Camera-type eye (tissue), 1 donor: Measurements from ENCODE around the gene GABRR3. TPM values are rescaled to one million over a fixed set of nuclear protein-coding genes. Genes with fewer than 3 reads are reported as not detected.

Experiments
- total RNA-seq: library from RNA; depleted of rRNA; stranded (reverse); fragments of >200 nt; gene quantifications from one replicate; pipeline ENCODE4 v1.2.3, GENCODE V29; 2014

GABRR3 gene
- 25.8 TPM for total RNA-seq

GRCh38 chr3:98035208-98035607 lies at the start of gene GABRR3:
Gene GABRR3, minus strand, starts transcription at chr3:98035315. Its CDS starts 328 bp downstream, at chr3:98034987.

GRCh38 chr3:97971679-97972567 lies 63.2 kb downstream of the GABRR3 start, which contains the start of gene RIOX2:
Gene RIOX2, minus strand, starts transcription at chr3:97972431. Its CDS starts 4,838 bp downstream, at chr3:97967593.

Other genes with a start within 250 kb of the GABRR3 start
- 119 TPM for gene CRYBG3, start 213.3 kb downstream of the GABRR3 start, total RNA-seq
- 59.9 TPM for gene RIOX2, start 62.9 kb downstream of the GABRR3 start, total RNA-seq
- not detected for gene OR5AC2, start 51.9 kb upstream of the GABRR3 start, total RNA-seq
- gene OR5H1, start 95.4 kb upstream of the GABRR3 start, total RNA-seq = not detected
- not detected for gene OR5H14, start 112.2 kb upstream of the GABRR3 start, total RNA-seq
- gene OR5H15, start 131.4 kb upstream of the GABRR3 start, total RNA-seq = not detected
- gene OR5H6, start 228.9 kb upstream of the GABRR3 start, total RNA-seq = not detected
- not detected for gene OR5H2, start 247.2 kb upstream of the GABRR3 start, total RNA-seq